GM18520 (cell line): ENCODE measurements around the gene XCL2.
"Not testable (repeated sequence)": the region's sequence is repeated elsewhere in the genome, so short reads cannot be mapped to it uniquely, and the experiment has no call there.

ENCODE experiments used
- ATAC-seq: cut with Tn5 transposase; IDR thresholded peaks from one replicate; pipeline ENCODE4 v1.9.1; 2021; ENCODE audit not compliant: unreplicated experiment

Gene XCL2

GRCh38 chr1:168543840-168544498 lies at the start of gene XCL2:
XCL2 (minus strand) TSS chr1:168543997; CDS start chr1:168543964, 33 bp downstream.
- not testable (repeated sequence) for ATAC-seq

GRCh38 chr1:168591641-168592250 lies 47.9 kb upstream of the XCL2 start:
- ATAC-seq: no peak

GRCh38 chr1:168591066-168591465 lies 47.3 kb upstream of the XCL2 start:
- ATAC-seq: no peak

- no peak for ATAC-seq
Measured at GRCh38 chr1:168589167-168589566, 45.4 kb upstream of the XCL2 start.

- no peak for ATAC-seq
Measured at GRCh38 chr1:168585937-168586336, 42.1 kb upstream of the XCL2 start.

- no peak for ATAC-seq
Measured at GRCh38 chr1:168585191-168585590, 41.4 kb upstream of the XCL2 start.

- no peak for ATAC-seq
Measured at GRCh38 chr1:168583571-168583970, 39.8 kb upstream of the XCL2 start.

- no peak for ATAC-seq
Measured at GRCh38 chr1:168582688-168583336, 39.0 kb upstream of the XCL2 start.

- no peak for ATAC-seq
Measured at GRCh38 chr1:168581817-168582572, 38.2 kb upstream of the XCL2 start.

GRCh38 chr1:168580991-168581390 lies 37.2 kb upstream of the XCL2 start:
- not testable (repeated sequence) for ATAC-seq

GRCh38 chr1:168580290-168580689 lies 36.5 kb upstream of the XCL2 start:
- not testable (repeated sequence) for ATAC-seq

GRCh38 chr1:168578531-168579185 lies 34.9 kb upstream of the XCL2 start:
- not testable (repeated sequence) for ATAC-seq

GRCh38 chr1:168576245-168576688 lies 32.5 kb upstream of the XCL2 start, which contains the start of gene XCL1:
XCL1 (plus strand) TSS chr1:168576605; CDS start chr1:168576638, 33 bp downstream.
- not testable (repeated sequence) for ATAC-seq

- not testable (repeated sequence) for ATAC-seq
Measured at GRCh38 chr1:168574234-168574633, 30.4 kb upstream of the XCL2 start.

GRCh38 chr1:168572633-168573032 lies 28.8 kb upstream of the XCL2 start:
- no peak for ATAC-seq

- no peak for ATAC-seq
Measured at GRCh38 chr1:168570652-168571051, 26.9 kb upstream of the XCL2 start.

- ATAC-seq: no peak
Measured at GRCh38 chr1:168568346-168568745, 24.5 kb upstream of the XCL2 start.

GRCh38 chr1:168567568-168567967 lies 23.8 kb upstream of the XCL2 start:
- ATAC-seq: no peak

GRCh38 chr1:168567007-168567406 lies 23.2 kb upstream of the XCL2 start:
- ATAC-seq: no peak

GRCh38 chr1:168565825-168566224 lies 22.0 kb upstream of the XCL2 start:
- ATAC-seq: no peak

- no peak for ATAC-seq
Measured at GRCh38 chr1:168561989-168562388, 18.2 kb upstream of the XCL2 start.
